GM18858 (cell line): ENCODE results near the gene GPR162.

Source experiments
- ATAC-seq: cut with Tn5 transposase; IDR thresholded peaks from one replicate; pipeline ENCODE4 v1.9.1; 2021; ENCODE audit not compliant: unreplicated experiment

The GPR162 gene

DNA sequence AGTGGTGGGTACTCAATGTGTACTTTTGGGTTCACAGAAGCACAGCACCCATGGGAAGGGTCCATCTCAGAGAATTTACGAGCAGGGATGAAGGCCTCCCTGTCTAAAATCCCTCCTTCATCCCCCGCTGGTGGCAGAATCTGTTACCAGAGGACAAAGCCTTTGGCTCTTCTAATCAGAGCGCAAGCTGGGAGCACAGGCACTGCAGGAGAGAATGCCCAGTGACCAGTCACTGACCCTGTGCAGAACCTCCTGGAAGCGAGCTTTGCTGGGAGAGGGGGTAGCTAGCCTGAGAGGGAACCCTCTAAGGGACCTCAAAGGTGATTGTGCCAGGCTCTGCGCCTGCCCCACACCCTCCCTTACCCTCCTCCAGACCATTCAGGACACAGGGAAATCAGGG lies 1.5 kb upstream of the GPR162 start:
- ATAC-seq, result no peak

DNA sequence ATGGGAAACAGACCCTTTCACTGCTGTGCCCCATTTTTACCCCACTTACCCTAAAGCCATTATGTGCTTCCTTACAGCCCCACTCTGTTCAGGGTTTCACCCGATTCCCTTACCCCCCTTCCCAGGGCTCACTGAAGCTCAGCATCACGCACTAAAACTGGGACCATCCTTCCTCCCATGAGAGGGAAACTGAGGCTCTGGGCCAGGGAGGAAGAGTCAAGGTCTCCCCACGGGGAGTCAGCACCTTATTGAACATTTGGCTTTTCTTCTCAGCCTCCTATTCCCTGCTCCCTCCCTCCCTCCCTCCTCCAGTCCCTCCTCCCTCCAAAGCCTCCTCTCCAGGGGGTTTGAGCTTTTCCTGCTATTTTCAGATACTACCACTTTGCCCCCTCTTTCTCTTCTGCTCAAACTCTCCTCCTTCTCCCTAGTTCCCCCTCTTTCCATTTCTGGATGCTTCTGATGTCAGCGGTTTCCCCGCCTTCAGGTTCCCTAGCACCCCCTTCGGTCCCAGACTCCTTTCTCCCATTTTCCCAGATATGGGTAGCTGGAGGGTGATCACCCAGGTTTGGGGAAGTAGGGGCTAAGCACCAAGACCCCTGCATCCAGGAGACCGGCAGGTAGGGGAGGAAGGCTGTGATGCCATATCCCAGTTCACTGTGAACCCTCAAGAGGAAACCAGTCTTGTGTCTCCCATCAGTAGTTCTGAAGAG lies 960 bp downstream of the GPR162 start:
- ATAC-seq, result no peak

DNA sequence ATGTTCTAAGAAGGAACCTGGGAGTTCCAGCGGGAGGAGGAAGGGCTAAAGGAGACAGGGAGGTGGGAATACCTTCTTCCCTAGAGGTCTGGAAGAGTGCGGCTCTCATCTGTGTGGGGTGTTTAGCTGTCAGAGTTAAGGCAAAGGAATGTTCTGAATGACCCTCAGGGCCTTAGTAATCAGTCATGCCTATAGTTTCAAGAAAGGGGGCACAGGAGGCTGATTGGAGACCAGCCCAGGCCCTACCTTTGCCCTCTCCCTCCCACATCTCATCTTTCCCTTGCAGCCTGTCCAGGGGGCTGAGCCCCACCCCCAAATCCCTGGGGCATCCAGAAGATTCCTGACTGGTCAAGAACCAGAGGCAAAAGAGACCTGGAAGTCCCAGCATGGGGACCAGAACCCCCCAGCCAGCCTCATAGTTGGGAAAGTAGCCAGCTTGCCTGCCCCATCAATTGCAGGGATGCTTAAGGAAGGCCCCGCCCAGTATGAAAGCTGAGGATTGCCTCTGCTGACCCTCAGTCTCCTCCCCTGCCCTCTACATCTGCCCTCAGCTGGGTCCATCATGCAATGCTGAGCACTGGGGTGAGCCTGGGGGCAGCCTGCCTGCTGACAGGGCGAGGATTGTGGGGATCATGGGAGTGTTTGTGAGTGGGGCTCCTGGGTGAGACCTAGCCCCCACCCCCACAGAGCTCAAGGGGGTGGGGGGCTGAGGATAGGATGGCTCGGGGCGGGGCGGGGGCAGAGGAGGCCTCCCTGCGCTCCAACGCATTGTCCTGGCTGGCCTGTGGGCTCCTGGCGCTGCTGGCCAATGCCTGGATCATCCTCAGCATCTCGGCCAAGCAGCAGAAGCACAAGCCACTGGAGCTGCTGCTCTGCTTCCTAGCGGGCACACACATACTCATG lies 1.8 kb downstream of the GPR162 start:
- ATAC-seq, result no peak

DNA sequence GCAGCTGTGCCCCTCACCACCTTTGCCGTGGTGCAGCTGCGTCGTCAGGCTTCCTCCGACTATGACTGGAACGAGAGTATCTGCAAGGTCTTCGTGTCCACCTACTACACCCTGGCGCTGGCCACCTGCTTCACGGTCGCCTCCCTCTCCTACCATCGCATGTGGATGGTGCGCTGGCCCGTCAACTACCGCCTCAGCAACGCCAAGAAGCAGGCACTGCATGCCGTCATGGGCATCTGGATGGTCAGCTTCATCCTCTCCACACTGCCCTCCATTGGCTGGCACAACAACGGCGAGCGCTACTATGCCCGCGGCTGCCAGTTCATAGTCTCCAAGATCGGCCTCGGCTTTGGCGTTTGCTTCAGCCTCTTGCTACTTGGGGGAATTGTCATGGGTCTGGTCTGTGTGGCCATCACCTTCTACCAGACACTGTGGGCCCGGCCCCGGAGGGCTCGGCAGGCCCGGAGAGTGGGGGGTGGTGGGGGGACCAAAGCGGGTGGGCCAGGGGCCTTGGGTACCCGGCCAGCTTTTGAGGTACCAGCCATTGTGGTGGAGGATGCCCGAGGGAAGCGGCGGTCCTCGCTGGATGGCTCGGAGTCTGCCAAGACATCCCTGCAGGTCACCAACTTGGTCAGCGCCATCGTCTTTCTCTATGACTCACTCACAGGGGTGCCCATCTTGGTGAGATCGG lies 2.6 kb downstream of the GPR162 start:
- ATAC-seq, result no peak

DNA sequence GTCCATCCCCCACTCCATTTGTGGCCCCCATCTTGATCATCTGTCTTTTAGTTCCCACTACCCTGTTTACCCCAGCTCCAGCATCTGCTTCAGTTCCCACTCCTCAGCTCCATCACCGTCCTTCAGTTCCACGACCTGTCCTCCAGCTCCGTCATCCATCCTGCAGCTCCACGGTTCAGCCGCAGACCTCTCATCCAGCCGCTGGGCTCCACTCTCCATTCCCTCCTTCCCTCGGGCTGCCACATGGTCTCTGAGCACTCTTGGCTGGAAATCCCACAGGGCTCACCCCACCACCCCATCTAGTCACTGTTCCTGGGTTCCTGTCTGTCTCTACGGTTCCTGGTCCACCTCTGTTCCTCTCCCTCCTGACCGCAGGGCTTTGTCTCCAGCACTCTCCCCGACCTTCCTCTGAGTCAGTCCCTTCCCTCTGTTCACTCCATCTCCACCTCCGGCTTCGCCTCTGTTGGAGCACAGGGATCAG lies 3.3 kb downstream of the GPR162 start:
- ATAC-seq, result no peak

DNA sequence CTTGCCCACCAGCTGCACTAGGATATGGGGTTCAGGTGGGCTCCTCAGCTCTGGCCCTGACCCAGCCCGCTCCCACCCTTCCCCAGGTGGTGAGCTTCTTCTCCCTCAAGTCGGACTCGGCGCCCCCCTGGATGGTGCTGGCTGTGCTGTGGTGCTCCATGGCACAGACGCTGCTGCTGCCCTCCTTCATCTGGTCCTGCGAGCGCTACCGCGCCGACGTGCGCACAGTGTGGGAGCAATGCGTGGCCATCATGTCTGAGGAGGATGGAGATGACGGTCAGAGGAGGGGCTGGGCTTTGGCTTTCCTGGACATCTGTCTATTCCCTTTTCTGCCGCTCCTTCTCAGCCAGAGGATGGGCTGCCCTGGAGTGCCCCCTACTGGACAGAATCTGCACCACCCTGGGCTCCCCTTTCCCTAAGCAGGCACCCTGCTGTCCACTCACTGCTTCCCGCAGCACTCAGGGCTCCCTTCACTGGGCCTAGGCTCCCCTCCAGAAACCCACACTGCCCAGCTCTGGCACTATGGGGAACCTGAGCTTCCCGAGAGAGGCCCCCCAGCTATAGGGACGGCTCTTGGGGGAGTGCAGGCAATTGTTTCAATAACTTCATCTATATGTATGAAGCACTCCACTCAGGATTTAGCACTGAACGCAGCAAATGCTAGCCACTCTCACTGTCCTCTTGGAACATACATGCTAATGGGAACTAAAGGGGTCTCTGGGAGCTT lies 3.9 kb downstream of the GPR162 start:
- ATAC-seq, result no peak

DNA sequence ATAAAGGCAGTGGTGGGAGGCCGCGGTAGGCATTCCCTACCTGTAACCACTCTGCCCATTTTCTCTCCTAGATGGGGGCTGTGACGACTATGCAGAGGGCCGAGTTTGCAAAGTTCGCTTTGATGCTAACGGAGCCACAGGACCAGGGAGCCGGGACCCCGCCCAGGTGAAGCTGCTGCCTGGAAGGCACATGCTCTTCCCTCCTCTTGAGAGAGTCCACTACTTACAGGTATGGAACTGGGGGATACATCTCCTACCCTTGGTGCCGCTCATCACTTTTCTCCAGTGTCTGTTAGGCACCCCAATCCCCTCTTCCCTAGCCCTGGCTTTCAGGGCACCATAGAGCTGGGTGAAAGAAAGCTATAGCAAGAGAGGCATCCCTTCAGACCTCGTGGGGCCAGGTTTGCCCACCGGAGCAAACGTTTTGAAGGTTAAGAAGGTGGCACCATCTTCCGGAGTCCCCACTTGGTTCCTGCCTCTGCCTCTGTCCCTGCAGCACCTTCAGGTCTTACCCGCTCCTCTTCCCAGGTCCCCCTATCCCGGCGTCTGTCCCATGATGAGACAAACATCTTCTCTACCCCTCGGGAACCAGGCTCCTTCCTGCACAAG lies 4.6 kb downstream of the GPR162 start:
- ATAC-seq, result no peak

DNA sequence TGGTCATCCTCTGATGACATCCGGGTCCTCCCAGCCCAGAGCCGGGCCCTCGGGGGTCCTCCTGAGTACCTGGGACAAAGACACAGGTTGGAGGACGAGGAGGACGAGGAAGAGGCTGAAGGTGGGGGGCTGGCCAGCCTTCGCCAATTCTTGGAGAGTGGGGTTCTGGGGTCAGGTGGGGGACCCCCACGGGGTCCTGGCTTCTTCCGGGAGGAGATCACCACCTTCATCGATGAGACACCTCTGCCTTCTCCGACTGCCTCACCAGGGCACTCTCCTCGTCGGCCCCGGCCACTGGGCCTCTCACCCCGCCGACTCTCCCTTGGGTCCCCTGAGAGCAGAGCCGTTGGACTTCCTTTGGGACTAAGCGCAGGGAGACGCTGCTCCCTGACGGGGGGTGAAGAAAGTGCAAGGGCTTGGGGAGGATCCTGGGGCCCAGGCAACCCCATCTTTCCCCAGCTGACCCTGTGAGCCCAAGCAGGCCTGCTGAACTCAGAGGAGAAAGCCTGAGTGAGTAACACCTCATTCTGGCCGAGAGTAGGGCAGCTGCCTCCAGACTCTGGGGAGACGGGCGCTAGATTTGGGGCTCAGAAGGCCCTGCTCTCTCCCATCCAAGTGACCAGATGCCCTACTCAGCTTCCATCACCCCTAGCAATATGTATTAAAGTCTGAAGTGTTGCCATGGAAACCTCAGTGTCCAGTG lies 5.3 kb downstream of the GPR162 start:
- ATAC-seq, result no peak

DNA sequence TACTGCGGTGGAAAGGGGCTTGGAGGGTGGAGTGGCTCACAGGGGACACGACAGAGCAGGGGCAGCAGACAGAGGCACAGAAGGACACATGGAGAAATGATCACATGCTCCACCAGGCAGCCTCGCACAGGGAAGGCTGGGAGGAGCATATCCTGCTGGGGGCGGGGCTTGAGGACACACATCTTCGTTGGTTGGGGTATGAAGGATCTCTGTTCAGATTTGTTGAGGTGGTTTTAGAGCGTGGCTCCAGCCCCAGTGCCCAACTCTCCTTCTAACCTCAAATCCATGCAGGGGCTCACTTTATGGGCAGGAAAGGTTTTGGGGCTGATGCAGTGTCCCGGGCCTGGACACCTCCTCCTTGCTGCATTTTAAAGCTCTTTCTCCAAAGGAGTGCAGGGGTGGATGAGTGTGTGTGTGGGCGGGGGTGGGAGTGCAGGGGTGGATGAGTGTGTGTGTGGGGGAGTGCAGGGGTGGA lies 5.9 kb downstream of the GPR162 start:
- no peak for ATAC-seq

DNA sequence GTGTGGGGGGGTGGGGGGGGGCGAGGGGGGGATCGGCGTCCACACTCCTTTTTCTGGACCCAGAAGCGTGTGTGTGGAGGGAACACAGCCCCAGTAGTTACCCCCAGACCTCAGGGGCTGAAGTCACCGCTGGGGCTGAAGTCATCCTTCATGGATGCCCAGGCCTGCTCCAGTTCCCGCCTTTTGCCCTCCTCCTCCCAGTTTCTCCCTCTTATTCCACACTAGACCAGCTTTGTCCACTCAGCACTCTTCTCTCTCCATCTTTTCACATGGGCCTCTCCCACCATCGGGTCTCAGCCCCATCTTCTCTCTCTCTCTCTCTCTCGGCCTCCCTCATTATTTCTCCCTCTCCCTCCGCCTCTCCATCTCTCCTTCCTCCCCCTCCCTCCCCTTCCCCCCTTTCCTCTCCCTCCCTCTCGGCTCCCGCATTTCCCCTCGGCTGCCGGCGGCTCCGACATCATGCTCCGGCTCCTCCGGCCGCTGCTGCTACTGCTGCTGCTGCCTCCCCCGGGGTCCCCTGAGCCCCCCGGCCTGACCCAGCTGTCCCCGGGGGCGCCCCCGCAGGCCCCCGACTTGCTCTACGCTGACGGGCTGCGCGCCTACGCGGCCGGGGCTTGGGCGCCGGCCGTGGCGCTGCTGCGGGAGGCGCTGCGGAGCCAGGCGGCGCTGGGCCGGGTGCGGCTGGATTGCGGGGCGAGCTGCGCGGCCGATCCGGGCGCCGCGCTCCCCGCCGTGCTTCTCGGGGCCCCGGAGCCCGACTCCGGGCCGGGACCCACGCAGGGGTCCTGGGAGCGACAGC lies 6.6 kb downstream of the GPR162 start, which contains the start of gene P3H3:
Gene P3H3, plus strand, starts transcription at position 426 of the 799 bp plus-strand sequence. Its CDS starts 34 bp downstream, at position 460.
- no peak for ATAC-seq

DNA sequence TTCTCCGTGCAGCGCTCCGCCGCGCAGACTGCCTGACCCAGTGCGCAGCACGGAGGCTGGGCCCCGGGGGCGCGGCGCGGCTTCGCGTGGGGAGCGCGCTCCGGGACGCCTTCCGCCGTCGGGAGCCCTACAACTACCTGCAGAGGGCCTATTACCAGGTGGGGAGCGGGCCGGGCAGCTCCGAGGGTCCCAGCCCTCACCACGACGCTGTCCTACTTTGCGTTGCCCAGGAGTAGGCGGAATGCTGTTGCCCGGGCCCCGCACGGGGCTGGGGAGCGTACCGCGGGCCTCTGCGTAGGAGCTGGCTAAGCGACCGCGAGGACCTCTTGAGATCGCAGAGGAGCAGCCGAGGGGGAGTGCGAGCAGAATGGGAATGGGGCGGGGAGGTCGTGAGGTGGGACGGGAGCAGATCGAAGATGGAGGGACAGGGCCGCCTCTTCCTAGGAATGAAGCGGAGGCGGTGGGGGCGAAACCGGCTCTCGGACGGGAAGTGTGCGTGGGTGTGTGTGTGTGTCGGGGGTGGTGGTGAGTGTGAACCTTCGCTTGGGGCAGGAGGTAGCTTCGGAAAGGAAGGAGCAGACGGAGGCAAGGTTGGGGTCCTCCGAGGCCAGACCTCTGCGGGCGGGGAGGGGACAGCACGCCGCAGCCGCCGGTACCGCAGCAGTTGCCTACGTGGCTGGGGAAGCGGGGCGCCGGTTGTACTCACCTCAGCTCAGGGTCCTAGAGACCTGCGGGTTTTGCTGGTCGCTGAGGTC lies 7.3 kb downstream of the GPR162 start:
- no peak for ATAC-seq

DNA sequence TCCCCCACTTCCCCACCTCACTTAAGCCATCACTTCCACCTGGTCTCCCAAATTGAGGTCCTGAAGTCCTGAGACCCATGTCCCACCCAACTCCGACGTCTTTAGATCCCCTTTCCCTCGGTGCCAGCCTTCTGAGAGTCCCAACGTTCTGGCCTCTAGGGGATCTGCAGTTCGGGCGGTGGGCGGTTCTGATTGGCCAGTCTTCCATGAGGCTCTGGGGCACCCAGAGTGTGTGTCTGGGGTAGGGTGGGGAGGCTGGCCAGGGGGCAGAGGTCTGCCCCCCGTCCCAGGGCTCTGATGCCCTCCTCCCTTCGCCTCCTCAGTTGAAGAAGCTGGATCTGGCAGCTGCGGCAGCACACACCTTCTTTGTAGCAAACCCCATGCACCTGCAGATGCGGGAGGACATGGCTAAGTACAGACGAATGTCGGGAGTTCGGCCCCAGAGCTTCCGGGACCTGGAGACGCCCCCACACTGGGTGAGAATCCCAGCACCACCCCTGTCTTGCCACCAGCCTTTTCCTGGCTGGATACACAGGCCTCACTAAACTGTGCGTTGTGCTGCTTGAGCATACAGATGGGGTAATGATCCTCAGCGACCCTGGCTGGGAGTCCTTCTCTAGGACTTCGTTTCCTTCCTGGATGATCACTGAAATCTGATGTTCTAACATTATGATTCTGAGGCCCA lies 8.1 kb downstream of the GPR162 start:
- ATAC-seq, result no peak

DNA sequence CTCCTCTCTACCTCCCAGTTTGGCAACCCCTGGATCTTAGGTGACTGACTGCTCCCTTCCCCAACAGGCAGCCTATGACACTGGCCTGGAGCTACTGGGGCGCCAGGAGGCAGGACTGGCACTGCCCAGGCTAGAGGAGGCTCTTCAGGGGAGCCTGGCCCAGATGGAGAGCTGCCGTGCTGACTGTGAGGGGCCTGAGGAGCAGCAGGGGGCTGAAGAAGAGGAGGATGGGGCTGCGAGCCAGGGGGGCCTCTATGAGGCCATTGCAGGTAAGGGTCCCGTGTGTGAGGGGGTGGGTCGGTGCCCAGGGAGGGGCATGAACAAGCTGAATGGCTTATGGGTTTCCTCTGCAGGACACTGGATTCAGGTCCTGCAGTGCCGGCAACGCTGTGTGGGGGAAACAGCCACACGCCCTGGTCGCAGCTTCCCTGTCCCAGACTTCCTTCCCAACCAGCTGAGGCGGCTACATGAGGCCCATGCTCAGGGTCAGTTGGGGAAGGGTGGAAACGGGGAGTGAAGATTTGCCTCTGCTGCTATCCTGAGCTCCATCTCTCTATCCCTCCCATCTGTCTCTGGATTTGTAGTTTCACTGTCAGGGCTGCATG lies 8.8 kb downstream of the GPR162 start:
- no peak for ATAC-seq

DNA sequence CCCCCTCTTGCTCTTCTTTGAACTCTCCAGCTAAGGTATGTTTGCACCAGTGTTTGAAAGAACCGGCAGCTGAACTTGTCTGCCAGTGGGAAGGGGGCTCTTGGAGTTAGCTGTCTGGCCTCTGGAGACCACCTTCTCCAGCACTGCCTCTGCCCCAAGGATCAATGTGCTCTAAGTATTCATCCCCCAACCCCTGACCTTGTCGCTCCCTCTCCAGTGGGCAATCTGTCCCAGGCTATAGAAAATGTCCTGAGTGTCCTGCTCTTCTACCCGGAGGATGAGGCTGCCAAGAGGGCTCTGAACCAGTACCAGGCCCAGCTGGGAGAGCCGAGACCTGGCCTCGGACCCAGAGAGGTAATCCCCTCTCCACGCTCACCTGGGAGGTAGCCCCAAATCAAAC lies 9.4 kb downstream of the GPR162 start:
- no peak for ATAC-seq

DNA sequence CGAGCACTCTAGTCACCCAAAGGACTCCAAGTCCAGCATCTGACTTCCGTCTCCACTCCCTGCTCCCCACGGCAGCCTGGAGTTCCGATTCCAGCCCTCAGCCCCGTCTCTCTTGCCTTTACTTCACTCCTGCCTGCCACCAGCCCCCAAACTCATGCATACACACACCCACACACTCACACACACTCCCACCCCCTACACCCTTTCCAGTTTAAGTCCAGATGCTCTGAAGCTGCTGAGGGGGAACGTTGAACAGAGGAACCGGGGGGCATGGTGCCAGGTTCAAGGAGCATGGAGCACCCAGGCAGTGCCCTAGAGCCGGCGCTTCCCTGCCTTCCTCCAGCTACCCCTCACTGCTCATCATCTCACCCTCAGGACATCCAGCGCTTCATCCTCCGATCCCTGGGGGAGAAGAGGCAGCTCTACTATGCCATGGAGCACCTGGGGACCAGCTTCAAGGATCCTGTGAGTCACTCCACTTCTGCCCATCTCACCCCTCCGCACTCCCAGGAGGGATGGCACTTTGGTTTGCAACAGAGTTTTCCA lies 9.9 kb downstream of the GPR162 start:
- ATAC-seq, result no peak

DNA sequence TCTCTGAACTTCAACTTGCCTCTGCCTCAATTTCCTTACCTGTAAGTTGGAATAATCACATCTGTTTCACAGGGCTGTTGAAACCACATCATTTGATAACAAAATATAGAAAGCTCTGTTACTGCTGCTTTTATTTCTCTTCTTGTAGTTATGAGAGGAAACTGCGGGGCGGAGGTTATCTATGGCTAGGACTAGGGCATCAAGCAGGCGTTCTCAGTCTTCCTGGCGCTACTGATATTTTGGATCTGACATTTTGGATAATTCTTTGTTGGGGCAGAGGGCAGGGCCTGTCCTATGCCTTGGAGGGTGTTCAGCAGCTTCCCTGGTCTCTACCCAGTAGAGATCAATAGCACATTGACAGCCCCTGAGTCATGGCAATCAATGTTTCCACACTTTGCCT lies 10.5 kb downstream of the GPR162 start:
- ATAC-seq, result no peak
